Stomach (tissue), 4 donors: Measurements from ENCODE around the gene VPS39.

ENCODE experiments used
- CTCF ChIP-seq, 7 experiments: fragments of 450-650 bp in 4 of 7; fragments of 200-600 bp in 3 of 7; sonication (generic) in 3 of 7; IDR thresholded peaks; one replicate each; pipeline ENCODE4 v1.5.1; 2016 to 2019; ENCODE audit warnings: antibody characterized with exemption in 7 of 7, control low read depth in 2 of 7, mild to moderate bottlenecking in 1 of 7
- EP300 ChIP-seq: sonication (generic); formaldehyde crosslinking; IDR thresholded peaks from one replicate; pipeline ENCODE4 v1.6.1; 2017; ENCODE audit warnings: antibody characterized with exemption
- POLR2A ChIP-seq, 4 donors: fragments of 450-650 bp; IDR thresholded peaks; one replicate each; pipeline ENCODE4 v1.6.1; 2016; ENCODE audit warnings: antibody characterized with exemption in 4 of 4, control low read depth in 2 of 4, mild to moderate bottlenecking in 1 of 4, moderate library complexity in 1 of 4

GRCh38 chr15:42152196-42152920 is 55.7 kb downstream of the VPS39 start:
- no peak for TF ChIP-seq POLR2A (IDR thresholded peaks at IDR 0.05)
- no peak for TF ChIP-seq EP300
- no peak for TF ChIP-seq CTCF (IDR thresholded peaks at IDR 0.05)
